A673 (cell line): ENCODE results near the gene STYX.

Source experiments
- CTCF ChIP-seq: fragments of 300-800, 200-600 bp; sonication (generic); conservative IDR thresholded peaks from 2 replicates; pipeline ENCODE4 v1.5.1; 2017; ENCODE audit warnings: low read depth, mild to moderate bottlenecking, antibody characterized with exemption, low read length, moderate library complexity, mixed read lengths
- EZH2 ChIP-seq: fragments of 200-600 bp; sonication (generic); IDR thresholded peaks from 2 replicates; pipeline ENCODE4 v1.6.1; 2017; ENCODE audit warnings: borderline replicate concordance, low read depth, mild to moderate bottlenecking, mixed read lengths, antibody characterized with exemption, low read length; ENCODE audit not compliant: poor library complexity, severe bottlenecking

- no peak for TF ChIP-seq CTCF
- no peak for TF ChIP-seq EZH2
These were observed 45.9 kb upstream of the STYX start for GRCh38 chr14:52683985-52684520.
